Endothelial cell of umbilical vein (primary cell): ENCODE results near the gene OR5AL1. TPM values are rescaled to one million over a fixed set of nuclear protein-coding genes. Genes with fewer than 3 reads are reported as not detected.

Experiments used
- Bru-seq: library from RNA; stranded (reverse); fragments of 400-500 nt; gene quantifications from one replicate; lab custom pipeline; 2021; lab: Mats Ljungman, UMichigan
- BruChase-seq, 2 experiments: library from RNA; stranded (reverse); fragments of 400-500 nt; gene quantifications; one replicate each; lab custom pipeline; 2021; lab: Mats Ljungman, UMichigan
- BruUV-seq: library from RNA; stranded (reverse); fragments of 400-500 nt; replicated peaks from 2 replicates; lab custom pipeline; 2021; lab: Mats Ljungman, UMichigan
- CTCF ChIA-PET: fragments of 300-600, 350-600 bp; sonication (Branson Sonifier 250); formaldehyde crosslinking; loops from one replicate; lab custom pipeline; 2021; ENCODE audit warnings: antibody characterized with exemption, inconsistent platforms; lab: Charles Lee
- POLR2A ChIA-PET: fragments of 300-600, 350-600 bp; sonication (Branson Sonifier 250); formaldehyde crosslinking; loops from one replicate; lab custom pipeline; 2021; ENCODE audit warnings: antibody characterized with exemption, inconsistent platforms; lab: Charles Lee
- DNase-seq: peaks from one replicate; pipeline ENCODE4 v3.0.0-alpha.2; 2011; ENCODE audit warnings: low read depth, low spot score
- FAIRE-seq: peaks from 2 replicates; lab custom pipeline; 2011; peaks lifted over from hg19 to GRCh38; lab: Jason Lieb, UNC
- H2AFZ ChIP-seq: 2 replicates; pipeline ENCODE4 v1.6.0; 2012; ENCODE audit warnings: low read depth, low read length, control low read depth, inconsistent platforms
- H3K27ac ChIP-seq: 2 replicates; pipeline ENCODE4 v1.5.1; 2011; ENCODE audit warnings: low read depth, mild to moderate bottlenecking, control low read depth, low read length, moderate library complexity; ENCODE audit not compliant: insufficient read depth
- H3K27me3 ChIP-seq, 2 experiments: 2 replicates each; pipeline versions ENCODE4 v1.6.0 to v1.6.1; 2011; ENCODE audit warnings: low read length in 2 of 2, mixed read lengths in 1 of 2; ENCODE audit not compliant: control insufficient read depth in 2 of 2, insufficient read depth in 2 of 2
- H3K36me3 ChIP-seq, 2 experiments: 2 replicates in 1 of 2; 3 replicates in 1 of 2; pipeline ENCODE4 v1.5.1; 2011; ENCODE audit warnings: low read length in 2 of 2, mild to moderate bottlenecking in 1 of 2, moderate library complexity in 1 of 2; ENCODE audit not compliant: control insufficient read depth in 2 of 2, insufficient read depth in 2 of 2; ENCODE audit errors: extremely low read depth in 1 of 2
- H3K4me1 ChIP-seq: 3 replicates; pipeline ENCODE4 v1.5.1; 2011; ENCODE audit warnings: mild to moderate bottlenecking, low read length; ENCODE audit not compliant: control insufficient read depth, insufficient read depth; ENCODE audit errors: extremely low read depth
- H3K4me2 ChIP-seq: 2 replicates; pipeline ENCODE4 v1.6.1; 2011; ENCODE audit warnings: low read length, control low read depth, mixed read lengths; ENCODE audit not compliant: insufficient read depth
- H3K4me3 ChIP-seq, 3 experiments: fragments of 200-600 bp in 1 of 3; sonication (generic), shearing (Covaris generic) in 1 of 3; replicated peaks in 1 of 3; 2 replicates each; pipeline ENCODE4 v1.5.1; 2011 to 2016; ENCODE audit warnings: control low read depth in 3 of 3, low read length in 3 of 3, mild to moderate bottlenecking in 2 of 3, inconsistent platforms in 1 of 3, low read depth in 1 of 3, moderate library complexity in 1 of 3; ENCODE audit not compliant: insufficient read depth in 1 of 3
- H3K79me2 ChIP-seq: 2 replicates; pipeline ENCODE4 v1.6.0; 2012; ENCODE audit warnings: low read length, inconsistent platforms; ENCODE audit not compliant: control insufficient read depth, insufficient read depth
- H3K9ac ChIP-seq: replicated peaks from 2 replicates; pipeline ENCODE3; 2011; ENCODE audit warnings: low read length, control low read depth; ENCODE audit not compliant: insufficient read depth; ENCODE audit errors: extremely low read depth
- H3K9me1 ChIP-seq: replicated peaks from 3 replicates; pipeline ENCODE4 v1.6.0; 2011; ENCODE audit warnings: mild to moderate bottlenecking, low read length; ENCODE audit not compliant: control insufficient read depth, insufficient read depth; ENCODE audit errors: extremely low read depth
- H3K9me3 ChIP-seq: replicated peaks from 2 replicates; pipeline ENCODE4 v1.5.1; 2012; ENCODE audit warnings: low read length, inconsistent platforms; ENCODE audit not compliant: control insufficient read depth, insufficient read depth
- H4K20me1 ChIP-seq: replicated peaks from 2 replicates; pipeline ENCODE3; 2011; ENCODE audit warnings: mild to moderate bottlenecking, low read length; ENCODE audit not compliant: control insufficient read depth, insufficient read depth; ENCODE audit errors: extremely low read depth
- EZH2 ChIP-seq: IDR thresholded peaks from 2 replicates; pipeline ENCODE4 v1.6.1; 2012; ENCODE audit warnings: borderline replicate concordance, low read depth, mild to moderate bottlenecking, moderate library complexity, low read length, inconsistent platforms; ENCODE audit not compliant: severe bottlenecking
- FOS ChIP-seq: IDR thresholded peaks from 2 replicates; pipeline ENCODE4 v1.6.1; 2011; ENCODE audit warnings: mild to moderate bottlenecking, low read length, moderate library complexity, borderline replicate concordance; ENCODE audit not compliant: insufficient read depth
- GATA2 ChIP-seq: IDR thresholded peaks from 2 replicates; pipeline ENCODE4 v1.7.0; 2011; ENCODE audit warnings: low read depth, mild to moderate bottlenecking, moderate library complexity, mixed read lengths, low read length; ENCODE audit not compliant: insufficient read length, insufficient read depth
- JUN ChIP-seq: IDR thresholded peaks from 2 replicates; pipeline ENCODE4 v1.6.1; 2011; ENCODE audit warnings: borderline replicate concordance, low read depth; ENCODE audit not compliant: insufficient read length, insufficient read depth
- MYC ChIP-seq: IDR thresholded peaks from one replicate; pipeline ENCODE4 v1.6.1; 2011; ENCODE audit warnings: mild to moderate bottlenecking, low read depth, low read length
- POLR2A ChIP-seq: IDR thresholded peaks from 2 replicates; pipeline ENCODE4 v1.6.1; 2012; ENCODE audit warnings: low read depth, mild to moderate bottlenecking, control low read depth, low read length
- POLR2AphosphoS5 ChIP-seq: IDR thresholded peaks from 2 replicates; pipeline ENCODE4 v1.6.1; 2012; ENCODE audit warnings: low read depth, mild to moderate bottlenecking, control low read depth, low read length, moderate library complexity; ENCODE audit not compliant: insufficient read depth
- dilution Hi-C: fragments of 300-500 bp; cut with MboI; formaldehyde crosslinking; loops from one replicate; pipeline ENCODE4 v1.15.0; 2019; ENCODE audit warnings: low sequenced_read_pairs; ENCODE audit not compliant: extremely low pct_ligation_motif_present
- intact Hi-C: fragments of 100-400 bp; cut with micrococcal nuclease; formaldehyde crosslinking; loops from one replicate; pipeline ENCODE4 v1.10.0; 2022
- long read RNA-seq: library from polyadenylated mRNA; stranded (forward); transcript quantifications from one replicate; pipeline ENCODE4 v2.0.0, GENCODE V29; 2021
- polyA minus RNA-seq, 3 experiments: library from RNA; depleted of rRNA, polyadenylated mRNA; stranded (reverse); fragments of >200 nt; gene quantifications; 1 replicate in 1 of 3; 2 replicates in 2 of 3; pipeline ENCODE4 v1.2.3, GENCODE V29; 2011
- polyA plus RNA-seq, 4 experiments: library from polyadenylated mRNA; depleted of rRNA in 3 of 4; stranded (reverse) in 3 of 4; unstranded in 1 of 4; fragments of >200 nt; gene quantifications; 2 replicates each; pipeline versions ENCODE4 v1.2.1 to v1.2.3, GENCODE V29; 2011 to 2012; ENCODE audit warnings: missing spikeins in 1 of 4
- total RNA-seq: library from RNA; stranded (reverse); gene quantifications from 2 replicates; pipeline ENCODE4 v1.2.3, GENCODE V29; 2021
- TF ChIP-seq, protein P1 (sequence below), 2 donors: IDR thresholded peaks; 1 replicate in 1 of 2; 2 replicates in 1 of 2; pipeline ENCODE4 v1.5.1; 2011; ENCODE audit warnings: low read length in 2 of 2, mild to moderate bottlenecking in 2 of 2, moderate library complexity in 2 of 2, control low read depth in 1 of 2, inconsistent platforms in 1 of 2, low read depth in 1 of 2; ENCODE audit not compliant: insufficient read depth in 1 of 2; ENCODE audit errors: extremely low read depth in 1 of 2
- TF ChIP-seq, protein P2 (sequence below): IDR thresholded peaks from 2 replicates; pipeline ENCODE4 v1.6.1; 2011; ENCODE audit not compliant: insufficient read depth, insufficient read length

The OR5AL1 gene
- total RNA-seq (not detected in 2 replicates), polyA plus RNA-seq (not detected in 2 replicates), polyA minus RNA-seq (not detected in 2 replicates), Bru-seq, nascent RNA (not detected), BruChase-seq, experiment 1, labeled RNA remaining after a 6-hour chase (not detected), BruChase-seq, experiment 2, labeled RNA remaining after a 2-hour chase (not detected)
- not detected in 2 replicates for polyA plus RNA-seq (2011; cell fraction: cytosol; rRNA removed)
- not detected in 2 replicates for polyA plus RNA-seq (2011; cell fraction: nucleus; rRNA removed)
- not detected in 2 replicates for polyA plus RNA-seq (2012)
- not detected for polyA minus RNA-seq (2011; cell fraction: cytosol; rRNA and poly(A)+ RNA removed)
- not detected in 2 replicates for polyA minus RNA-seq (2011; cell fraction: nucleus; rRNA and poly(A)+ RNA removed)
- long read RNA-seq = 0 reads

DNA sequence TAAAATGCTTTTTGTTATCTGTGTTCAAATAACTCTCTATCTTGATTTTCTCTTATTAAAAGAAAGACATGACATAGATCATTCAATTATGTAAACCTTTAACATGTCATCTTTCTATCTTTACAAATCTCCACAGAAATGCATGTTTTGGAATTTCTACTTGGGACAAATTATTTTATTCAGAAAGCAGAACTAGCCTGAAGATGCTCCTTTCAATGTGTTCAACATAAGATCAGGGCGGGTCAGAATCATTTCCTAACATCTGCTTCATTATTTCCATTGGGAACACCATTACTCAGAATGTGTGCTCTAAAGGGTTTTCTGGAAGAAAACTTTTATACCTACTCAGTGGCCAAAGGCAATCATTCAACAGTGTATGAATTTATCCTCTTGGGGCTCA lies at the start of gene OR5AL1:
TSS of gene OR5AL1 (plus strand) at position 301 of the 400 bp plus-strand sequence.
- Histone ChIP-seq H4K20me1 (no peaks in the 10 kb centered on the region), H2AFZ (no peak within 1 kb of the TSS), H3K9me1 (no peaks in the 10 kb centered on the region), H3K9me3 (no peaks in the 10 kb centered on the region), H3K27ac (no peak within 1 kb of the TSS), H3K27me3 (no peaks in the 10 kb centered on the region), H3K79me2 (no peaks in the 10 kb centered on the region), H3K36me3 (no peaks in the 10 kb centered on the region), H3K9ac (no peak within 1 kb of the TSS), H3K4me3 (no peak within 1 kb of the TSS), H3K4me1 (no peaks in the 10 kb centered on the region), H3K4me2 (no peak within 1 kb of the TSS)
- intact Hi-C loops = no loop called here
- ChIA-PET CTCF (no interaction called here), POLR2A (no interaction called here)
- BruUV-seq = no TSS peak
- no peak for DNase-seq
- no peak for TF ChIP-seq FOS
- no peak for TF ChIP-seq POLR2AphosphoS5
- TF ChIP-seq, protein P1, sequence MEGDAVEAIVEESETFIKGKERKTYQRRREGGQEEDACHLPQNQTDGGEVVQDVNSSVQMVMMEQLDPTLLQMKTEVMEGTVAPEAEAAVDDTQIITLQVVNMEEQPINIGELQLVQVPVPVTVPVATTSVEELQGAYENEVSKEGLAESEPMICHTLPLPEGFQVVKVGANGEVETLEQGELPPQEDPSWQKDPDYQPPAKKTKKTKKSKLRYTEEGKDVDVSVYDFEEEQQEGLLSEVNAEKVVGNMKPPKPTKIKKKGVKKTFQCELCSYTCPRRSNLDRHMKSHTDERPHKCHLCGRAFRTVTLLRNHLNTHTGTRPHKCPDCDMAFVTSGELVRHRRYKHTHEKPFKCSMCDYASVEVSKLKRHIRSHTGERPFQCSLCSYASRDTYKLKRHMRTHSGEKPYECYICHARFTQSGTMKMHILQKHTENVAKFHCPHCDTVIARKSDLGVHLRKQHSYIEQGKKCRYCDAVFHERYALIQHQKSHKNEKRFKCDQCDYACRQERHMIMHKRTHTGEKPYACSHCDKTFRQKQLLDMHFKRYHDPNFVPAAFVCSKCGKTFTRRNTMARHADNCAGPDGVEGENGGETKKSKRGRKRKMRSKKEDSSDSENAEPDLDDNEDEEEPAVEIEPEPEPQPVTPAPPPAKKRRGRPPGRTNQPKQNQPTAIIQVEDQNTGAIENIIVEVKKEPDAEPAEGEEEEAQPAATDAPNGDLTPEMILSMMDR (IDR thresholded peaks at IDR 0.05; ENCODE audit: extremely low read depth in 1 of 2, insufficient read depth in 1 of 2, low read depth in 1 of 2, low read length in 2 of 2) = no peak
- no peak for FAIRE-seq
- dilution Hi-C loops = no loop called here

DNA sequence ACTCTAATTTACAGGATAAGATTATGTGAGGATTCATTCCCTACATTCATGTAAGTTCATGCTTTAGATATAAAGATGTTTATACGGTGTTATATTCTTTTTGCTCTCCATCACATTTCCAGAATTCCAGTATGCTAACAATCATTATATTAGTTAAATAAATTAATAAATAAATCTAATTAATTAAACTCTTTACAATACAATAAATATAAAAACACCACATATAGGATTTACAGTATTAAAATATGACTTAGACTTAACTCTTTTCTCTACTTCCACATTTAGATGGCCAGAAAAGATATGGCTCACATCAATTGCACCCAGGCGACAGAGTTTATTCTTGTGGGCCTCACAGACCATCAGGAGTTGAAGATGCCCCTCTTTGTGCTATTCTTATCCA lies 37.2 kb upstream of the OR5AL1 start, which contains the start of gene OR8U1:
TSS of gene OR8U1 (plus strand) at position 301 of the 400 bp plus-strand sequence. CDS start at position 301, 0 bp downstream.
- dilution Hi-C loops (no loop called here), intact Hi-C loops (no loop called here)
- Histone ChIP-seq H3K4me2 (no peak within 1 kb of the TSS), H3K9me3 (no peaks in the 10 kb centered on the region), H3K9me1 (no peaks in the 10 kb centered on the region), H3K27ac (no peak within 1 kb of the TSS), H3K9ac (no peak within 1 kb of the TSS), H3K4me1 (no peaks in the 10 kb centered on the region), H2AFZ (no peak within 1 kb of the TSS), H4K20me1 (no peaks in the 10 kb centered on the region), H3K79me2 (no peaks in the 10 kb centered on the region), H3K36me3 (no peaks in the 10 kb centered on the region), H3K4me3 (no peak within 1 kb of the TSS), H3K27me3 (no peaks in the 10 kb centered on the region)
- FAIRE-seq (no peak), DNase-seq (no peak)
- BruUV-seq = no TSS peak
- ChIA-PET POLR2A (no interaction called here), CTCF (no interaction called here)
- no peak for TF ChIP-seq JUN
- TF ChIP-seq POLR2A = no peak
- TF ChIP-seq POLR2AphosphoS5 = no peak
- TF ChIP-seq, protein P2, sequence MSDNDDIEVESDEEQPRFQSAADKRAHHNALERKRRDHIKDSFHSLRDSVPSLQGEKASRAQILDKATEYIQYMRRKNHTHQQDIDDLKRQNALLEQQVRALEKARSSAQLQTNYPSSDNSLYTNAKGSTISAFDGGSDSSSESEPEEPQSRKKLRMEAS = no peak
- TF ChIP-seq GATA2 = no peak
- no peak for TF ChIP-seq MYC
- TF ChIP-seq FOS = no peak
- TF ChIP-seq, protein P1 (IDR thresholded peaks at IDR 0.05; ENCODE audit: extremely low read depth in 1 of 2, insufficient read depth in 1 of 2, low read depth in 1 of 2, low read length in 2 of 2) = no peak
- no peak for TF ChIP-seq EZH2
